CMK (cell line): ENCODE results near the gene CFAP20DC.
"Not testable (repeated sequence)": the region's sequence is repeated elsewhere in the genome, so short reads cannot be mapped to it uniquely, and the experiment has no call there.

Experiments used
- DNase-seq: peaks from one replicate; pipeline ENCODE4 v3.0.0-alpha.2; 2010; ENCODE audit warnings: low read depth

CFAP20DC gene

GRCh38 chr3:59023612-59024011, 26.2 kb downstream of the CFAP20DC start:
- no peak for DNase-seq

GRCh38 chr3:59017617-59017984, 32.2 kb downstream of the CFAP20DC start:
- no peak for DNase-seq

GRCh38 chr3:59016930-59017616, 32.8 kb downstream of the CFAP20DC start:
- no peak for DNase-seq

- no peak for DNase-seq
Observed at GRCh38 chr3:59013611-59014010, 36.2 kb downstream of the CFAP20DC start.

DNA sequence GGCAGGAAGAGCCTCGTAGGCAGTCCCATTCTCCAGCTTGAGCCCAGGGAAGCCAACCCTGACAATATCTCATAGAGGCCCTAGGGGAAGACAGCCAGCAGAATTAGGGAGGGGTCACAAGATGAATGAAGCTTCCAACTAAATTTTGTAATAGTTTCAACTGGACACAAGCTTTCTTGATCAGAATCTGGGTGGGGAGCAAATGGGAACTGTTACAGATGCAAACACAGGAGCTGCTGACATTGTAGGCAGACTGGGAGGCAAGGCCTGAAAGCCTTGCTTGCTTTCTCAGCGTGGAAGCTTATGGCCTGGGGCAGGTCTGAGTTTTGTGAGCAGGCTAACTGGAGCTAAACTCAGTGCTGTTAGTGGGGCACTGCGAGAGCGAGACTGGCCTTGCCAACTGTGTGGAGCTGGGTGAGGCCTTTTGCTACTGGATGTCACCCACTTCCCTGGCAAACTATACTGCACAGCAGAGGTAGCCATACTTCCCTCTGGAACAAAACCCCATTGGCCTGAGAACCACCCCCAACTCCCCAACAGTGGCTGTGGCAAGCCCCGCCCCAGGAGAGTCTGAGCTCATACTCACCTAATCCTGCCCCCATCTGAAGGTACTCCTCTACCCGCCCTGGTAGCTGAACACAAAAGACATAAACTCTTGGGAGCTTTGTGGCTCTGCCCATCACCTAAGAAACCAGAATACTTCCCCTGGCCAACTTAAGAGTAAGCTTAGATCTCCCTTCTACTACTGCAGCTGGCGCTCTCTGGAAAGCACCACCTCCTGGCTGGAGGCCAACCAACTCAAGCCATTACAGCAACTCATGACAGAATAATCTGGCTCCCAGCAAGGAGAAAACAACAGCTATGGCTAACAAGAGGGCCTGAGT, 42.9 kb downstream of the CFAP20DC start:
- no peak for DNase-seq

DNA sequence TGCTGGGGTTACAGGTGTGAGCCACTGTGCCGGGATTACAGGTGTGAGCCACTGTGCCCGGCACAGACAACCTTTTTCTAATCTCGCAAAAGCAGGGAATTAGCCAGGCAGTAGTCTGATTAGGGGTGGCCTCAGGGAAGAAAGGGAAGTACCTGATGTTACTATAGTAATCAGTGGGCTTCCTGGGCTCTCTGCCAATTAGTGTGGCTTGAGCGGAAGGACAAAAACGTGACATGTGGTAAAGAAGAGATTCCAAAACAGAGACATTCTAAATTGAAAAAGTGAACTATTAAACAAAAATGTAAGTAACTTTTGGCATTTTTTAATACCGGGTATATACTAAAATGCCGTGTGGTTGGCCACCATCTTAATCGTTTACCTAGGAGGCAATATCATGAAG, 48.1 kb downstream of the CFAP20DC start:
- DNase-seq: no peak

DNA sequence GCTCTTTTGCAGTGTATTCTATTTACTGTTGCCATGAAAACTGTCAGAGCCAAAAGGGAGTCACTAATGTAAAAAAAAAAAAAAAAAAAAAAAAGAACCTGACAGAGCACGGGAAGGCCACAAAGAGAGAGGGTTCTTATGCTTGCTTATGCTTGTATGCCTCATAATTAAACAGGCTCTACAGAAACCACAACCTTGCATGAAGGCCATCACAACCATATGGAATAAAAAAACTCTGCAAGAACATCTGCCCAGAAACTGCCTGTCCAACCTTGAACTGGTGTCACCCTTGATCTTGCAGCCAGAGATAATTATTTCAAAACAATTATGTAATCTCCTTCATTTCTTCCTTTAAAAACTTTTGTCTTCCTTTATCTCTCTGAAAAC, 50.1 kb downstream of the CFAP20DC start:
- DNase-seq: no peak

DNA sequence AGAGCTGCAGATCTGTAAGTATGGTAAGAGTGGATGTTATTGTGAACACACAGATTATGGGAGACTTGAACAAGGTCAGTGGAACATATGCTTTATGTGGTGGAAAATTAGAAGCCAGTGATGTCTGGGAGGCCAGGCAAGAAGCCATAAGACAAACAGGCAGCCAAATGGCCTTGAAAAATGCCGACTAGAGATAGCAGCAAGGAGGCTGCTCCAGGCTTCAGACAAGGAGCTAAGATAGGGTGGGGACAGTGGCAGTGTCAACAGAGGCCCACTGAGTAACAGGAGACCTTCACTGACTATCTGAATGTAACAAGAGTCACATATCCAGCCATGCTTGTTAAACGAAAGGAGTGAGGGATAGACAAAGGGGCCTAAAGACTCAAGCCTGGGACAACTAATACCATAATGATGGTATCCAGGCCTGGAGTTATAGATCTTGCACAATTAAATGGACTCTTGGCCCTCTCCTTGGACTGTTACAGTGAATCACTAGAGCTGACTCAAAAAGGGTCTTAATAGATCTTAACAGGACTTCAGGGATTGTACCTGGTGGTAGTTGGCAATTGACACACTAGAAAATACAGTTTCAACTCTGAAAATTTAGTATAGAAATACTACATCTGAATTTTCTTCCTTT, 50.6 kb downstream of the CFAP20DC start:
- no peak for DNase-seq

GRCh38 chr3:58998476-58999117, 51.2 kb downstream of the CFAP20DC start:
- DNase-seq: no peak

DNA sequence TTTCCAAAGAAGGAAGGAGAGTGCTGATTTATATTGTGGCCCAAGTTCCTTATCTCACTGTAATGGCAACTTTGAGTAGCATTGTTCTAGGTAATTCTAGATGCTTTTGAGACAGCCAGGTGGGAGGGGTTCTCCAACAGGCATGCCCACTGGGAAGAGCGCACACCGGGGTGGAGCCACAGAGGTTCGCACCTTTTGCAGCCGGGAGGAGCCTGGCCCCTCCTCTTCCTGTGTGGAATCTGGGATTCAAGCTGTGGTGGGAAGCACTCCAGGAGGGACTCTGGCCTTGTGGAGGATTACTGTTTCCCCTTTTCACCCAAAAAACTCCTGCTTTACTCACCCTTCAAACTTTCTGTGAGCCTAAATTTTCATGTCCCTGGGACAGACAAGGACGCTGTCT, 53.1 kb downstream of the CFAP20DC start:
- no peak for DNase-seq

DNA sequence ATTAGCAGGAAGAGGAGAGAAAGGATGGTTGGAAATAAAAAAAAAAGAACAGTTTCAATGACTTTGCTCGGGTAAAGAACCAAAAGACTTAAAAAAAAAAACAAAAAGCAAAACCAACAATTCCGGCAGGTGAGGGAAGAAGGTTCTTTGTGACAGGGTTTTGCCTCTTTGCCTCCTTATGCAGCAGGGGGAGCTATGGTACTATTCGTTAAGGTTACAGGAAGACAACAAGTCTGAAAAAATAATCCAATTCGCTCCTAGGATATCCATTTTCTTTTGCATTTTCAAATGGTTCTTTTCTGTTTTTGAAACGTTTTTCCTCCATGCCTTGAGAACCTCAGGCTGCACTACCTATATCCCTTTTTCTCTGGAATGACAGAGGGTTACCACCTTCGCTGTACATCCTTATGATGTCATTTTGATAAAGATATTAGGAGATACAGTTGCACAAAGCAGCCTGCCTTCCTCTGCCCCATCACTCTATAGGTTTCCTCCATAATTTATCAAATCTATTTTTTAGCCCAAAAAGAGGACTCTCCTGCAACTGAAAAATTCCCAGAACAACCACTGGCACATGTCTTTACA, 55.0 kb downstream of the CFAP20DC start:
- DNase-seq: peak; percentile 9

DNA sequence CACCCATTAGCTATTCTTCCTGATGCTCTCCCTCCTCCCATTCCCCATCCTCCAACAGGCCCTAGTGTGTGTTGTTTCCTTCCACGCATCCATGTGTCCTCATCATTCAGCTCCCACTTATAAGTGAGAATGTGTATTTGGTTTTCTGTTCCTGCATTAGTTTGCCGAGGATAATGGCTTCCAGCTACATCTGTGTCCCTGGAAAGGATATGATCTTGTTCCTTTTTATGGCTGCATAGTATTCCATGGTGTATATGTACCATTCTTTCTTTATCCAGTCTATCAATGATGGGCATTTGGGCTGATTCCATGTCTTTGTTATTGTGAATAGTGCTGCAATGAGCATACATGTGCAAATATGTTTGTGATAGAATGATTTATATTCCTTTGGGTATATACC, 56.3 kb downstream of the CFAP20DC start:
- DNase-seq: no peak

GRCh38 chr3:58991623-58992022, 58.2 kb downstream of the CFAP20DC start:
- DNase-seq: no peak

- DNase-seq: no peak
Observed at GRCh38 chr3:58991026-58991425, 58.8 kb downstream of the CFAP20DC start.

GRCh38 chr3:58989955-58990354, 59.9 kb downstream of the CFAP20DC start:
- no peak for DNase-seq

- no peak for DNase-seq
Observed at GRCh38 chr3:58989163-58989562, 60.7 kb downstream of the CFAP20DC start.

DNA sequence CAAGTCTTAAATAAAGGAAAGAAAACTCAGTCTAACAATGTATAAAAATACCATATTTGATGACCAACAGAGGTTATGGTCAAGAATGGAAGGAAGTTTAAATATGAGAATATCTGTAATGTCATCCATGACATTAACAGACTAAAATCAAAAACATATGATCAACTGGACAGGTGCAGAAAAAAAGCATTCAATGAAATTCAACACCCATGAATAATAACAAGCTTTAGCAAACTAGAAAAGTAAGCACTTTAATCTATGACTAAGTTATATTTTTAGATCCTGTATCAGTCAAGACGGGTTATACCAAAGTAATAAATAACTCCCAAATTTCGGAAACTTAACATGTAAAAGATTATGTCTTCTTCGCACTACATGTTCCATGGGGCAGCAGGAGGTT, 61.8 kb downstream of the CFAP20DC start:
- no peak for DNase-seq

DNA sequence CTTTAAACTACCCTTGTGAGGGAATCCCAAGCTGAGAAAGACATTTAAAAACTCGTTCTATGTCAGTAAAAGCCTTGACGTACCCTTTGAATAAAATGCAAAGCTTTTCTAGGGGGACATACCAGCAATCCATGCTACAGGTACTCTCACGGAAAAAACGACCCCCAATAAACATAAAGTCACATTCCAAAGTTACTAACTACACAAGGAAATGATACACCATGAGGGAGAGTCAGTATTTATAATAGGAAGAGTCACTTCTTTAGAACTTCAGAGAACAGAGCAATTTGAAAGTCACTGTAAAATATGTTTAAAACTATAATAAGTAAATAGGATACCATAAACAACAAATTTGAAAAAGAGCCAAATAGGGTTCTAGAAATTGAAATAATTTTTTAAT, 63.2 kb downstream of the CFAP20DC start:
- DNase-seq: no peak

DNA sequence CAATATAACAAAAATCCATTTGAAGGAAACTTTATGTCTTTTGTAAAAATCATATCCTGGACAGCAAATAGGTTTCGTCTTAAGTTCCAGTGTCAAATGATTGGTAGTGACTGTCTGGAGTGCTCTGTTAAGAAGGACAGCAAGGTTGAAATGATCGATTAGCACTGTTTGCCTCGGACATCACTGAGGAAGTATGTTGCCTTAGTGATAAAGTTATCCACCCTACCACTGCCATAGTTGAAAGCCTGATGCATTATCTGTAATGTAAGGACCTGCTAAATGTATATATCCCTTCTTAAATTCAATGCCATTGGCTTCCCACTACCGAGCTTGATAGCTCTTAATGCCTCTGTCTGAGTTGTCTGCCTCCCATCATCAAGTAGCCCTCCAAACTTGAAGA, 70.0 kb downstream of the CFAP20DC start:
- DNase-seq: peak; percentile 11

DNA sequence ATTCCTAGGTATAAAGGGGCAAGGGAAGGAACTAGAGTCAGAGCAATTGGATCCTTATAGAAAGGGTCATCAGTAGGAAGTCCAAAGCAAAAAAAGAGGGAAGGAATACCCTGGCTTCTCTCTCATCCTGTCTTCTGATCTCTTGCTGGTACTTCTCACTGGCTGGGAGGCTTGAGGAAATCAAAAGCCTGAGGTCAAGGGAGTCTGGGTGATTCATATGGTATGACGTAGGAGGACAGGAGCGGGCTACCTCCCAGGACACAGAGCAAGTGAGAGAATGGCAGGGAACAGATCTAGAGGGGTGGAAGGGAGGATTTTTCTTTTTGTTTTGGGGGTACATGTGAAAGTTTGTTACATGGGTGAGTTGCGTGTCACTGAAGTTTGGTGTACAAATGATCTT, 76.0 kb downstream of the CFAP20DC start:
- DNase-seq: no peak

- DNase-seq: not testable (repeated sequence)
Observed at GRCh38 chr3:58967866-58968265, 82.0 kb downstream of the CFAP20DC start.

DNA sequence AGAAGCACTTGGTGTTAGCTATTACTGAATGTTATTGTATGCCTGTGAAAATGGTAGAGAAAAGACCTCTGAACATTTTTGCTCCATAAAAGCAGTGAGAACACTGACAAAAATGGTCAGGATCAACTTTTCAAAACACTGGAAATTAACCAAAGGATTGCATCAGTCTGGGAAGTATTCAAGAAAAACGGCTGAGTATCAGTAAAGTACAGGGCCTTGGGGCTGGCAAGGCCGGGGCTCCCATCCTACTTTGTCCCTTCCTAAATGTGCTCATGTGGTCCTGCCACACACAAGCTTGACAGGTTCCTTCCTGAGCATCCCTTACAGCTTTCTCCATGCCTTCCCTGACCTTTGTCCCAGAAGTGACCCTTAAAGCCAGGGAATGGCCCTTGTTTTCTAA, 84.0 kb downstream of the CFAP20DC start:
- DNase-seq: no peak
